ENCODE results near the gene PRLH.
"Not testable (repeated sequence)": the region's sequence is repeated elsewhere in the genome, so short reads cannot be mapped to it uniquely, and the experiment has no call there.

Gene PRLH

DNA sequence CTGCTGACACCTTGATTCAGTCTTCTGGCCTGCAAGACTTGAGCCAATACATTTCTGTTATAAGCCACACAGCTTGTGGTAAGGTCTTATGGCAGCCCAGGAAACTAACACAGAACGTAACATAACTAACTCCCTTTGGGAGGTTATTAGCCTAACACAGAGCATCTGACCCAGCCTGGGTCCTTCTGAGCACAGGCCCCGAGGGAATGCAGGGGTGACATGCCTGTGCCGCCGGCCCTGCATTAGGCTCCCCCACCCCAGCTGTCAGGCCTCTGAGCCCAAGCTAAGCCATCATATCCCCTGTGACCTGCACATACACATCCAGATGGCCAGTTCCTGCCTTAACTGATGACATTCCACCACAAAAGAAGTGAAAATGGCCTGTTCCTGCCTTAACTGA is 40.1 kb downstream of the PRLH start:
- H3K9me3 Mint-ChIP-seq; H3K27ac Mint-ChIP-seq; H3K4me3 Mint-ChIP-seq; H3K36me3 Mint-ChIP-seq (ENCODE audit: low read depth); H3K27me3 Mint-ChIP-seq: not testable (repeated sequence)
- H3K4me1 Mint-ChIP-seq (ENCODE audit: low read depth), result peaks cover 21% of the 10 kb centered on the region

DNA sequence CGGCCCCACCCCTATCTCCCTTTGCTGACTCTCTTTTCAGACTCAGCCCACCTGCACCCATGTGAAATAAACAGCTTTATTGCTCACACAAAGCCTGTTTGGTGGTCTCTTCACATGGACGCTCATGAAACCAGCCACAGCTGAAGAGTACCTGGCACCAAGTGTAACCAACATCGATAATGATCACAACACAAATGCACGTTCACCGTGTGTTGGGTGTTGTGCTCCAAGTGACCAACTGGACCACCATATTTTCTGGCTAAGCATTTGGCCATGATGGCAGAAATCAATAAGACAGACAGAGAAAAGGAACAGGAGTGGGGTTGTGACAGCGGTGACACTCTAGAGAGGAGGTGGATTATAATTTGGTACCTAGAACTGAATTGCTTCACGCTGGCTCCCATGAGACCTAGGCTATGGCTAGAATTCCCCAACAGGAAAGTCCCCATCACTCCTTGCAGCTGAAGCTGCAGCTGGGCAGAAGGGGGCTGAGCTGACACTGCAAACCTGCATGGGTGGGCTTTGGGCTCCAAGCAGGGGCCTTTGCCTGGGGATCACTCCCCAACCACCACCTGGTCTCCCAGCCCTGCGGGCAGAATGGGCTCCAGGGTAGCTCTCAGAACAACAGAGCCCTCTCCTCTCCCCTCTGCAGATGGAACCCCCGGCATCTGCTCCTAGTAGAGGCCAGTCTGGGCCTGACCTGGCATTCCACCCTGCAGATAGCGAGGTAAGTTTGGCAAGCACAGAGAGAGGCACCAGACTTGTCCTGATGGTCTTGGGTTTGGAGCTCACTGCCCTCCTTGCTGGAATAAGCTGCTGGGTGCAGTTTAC is 46.4 kb downstream of the PRLH start:
- H3K27me3 Mint-ChIP-seq, result no peaks in the 10 kb centered on the region
- H3K9me3 Mint-ChIP-seq, result no peaks in the 10 kb centered on the region
- no peak overlapping the region for H3K27ac Mint-ChIP-seq
- no peaks in the 10 kb centered on the region for H3K36me3 Mint-ChIP-seq (ENCODE audit: low read depth)
- H3K4me3 Mint-ChIP-seq, result no peak overlapping the region
- H3K4me1 Mint-ChIP-seq (ENCODE audit: low read depth), result peaks cover 18% of the 10 kb centered on the region

DNA sequence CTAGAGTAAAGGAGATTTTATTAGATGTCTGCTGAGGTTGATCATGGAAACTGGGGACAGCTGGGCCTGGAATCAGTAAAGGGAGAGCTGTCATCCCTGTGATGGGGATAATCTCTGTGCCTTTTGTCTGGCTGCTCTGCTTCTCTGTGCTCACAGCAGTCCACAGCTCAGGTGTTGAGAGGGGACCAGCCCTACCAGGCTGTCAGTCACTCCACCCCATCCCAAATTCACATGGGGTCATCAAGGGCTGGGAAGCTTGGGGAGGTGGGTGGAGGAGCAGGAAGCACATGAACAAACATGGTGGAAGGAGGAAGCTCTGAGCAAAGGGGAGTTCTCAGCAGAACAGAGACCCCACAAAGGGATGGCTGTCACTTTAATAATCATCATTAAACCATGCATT is 47.3 kb downstream of the PRLH start:
- no peaks in the 10 kb centered on the region for H3K36me3 Mint-ChIP-seq (ENCODE audit: low read depth)
- H3K4me1 Mint-ChIP-seq (ENCODE audit: low read depth), result peaks cover 28% of the 10 kb centered on the region
- no peak overlapping the region for H3K4me3 Mint-ChIP-seq
- H3K9me3 Mint-ChIP-seq, result no peaks in the 10 kb centered on the region
- no peaks in the 10 kb centered on the region for H3K27me3 Mint-ChIP-seq
- no peak overlapping the region for H3K27ac Mint-ChIP-seq

DNA sequence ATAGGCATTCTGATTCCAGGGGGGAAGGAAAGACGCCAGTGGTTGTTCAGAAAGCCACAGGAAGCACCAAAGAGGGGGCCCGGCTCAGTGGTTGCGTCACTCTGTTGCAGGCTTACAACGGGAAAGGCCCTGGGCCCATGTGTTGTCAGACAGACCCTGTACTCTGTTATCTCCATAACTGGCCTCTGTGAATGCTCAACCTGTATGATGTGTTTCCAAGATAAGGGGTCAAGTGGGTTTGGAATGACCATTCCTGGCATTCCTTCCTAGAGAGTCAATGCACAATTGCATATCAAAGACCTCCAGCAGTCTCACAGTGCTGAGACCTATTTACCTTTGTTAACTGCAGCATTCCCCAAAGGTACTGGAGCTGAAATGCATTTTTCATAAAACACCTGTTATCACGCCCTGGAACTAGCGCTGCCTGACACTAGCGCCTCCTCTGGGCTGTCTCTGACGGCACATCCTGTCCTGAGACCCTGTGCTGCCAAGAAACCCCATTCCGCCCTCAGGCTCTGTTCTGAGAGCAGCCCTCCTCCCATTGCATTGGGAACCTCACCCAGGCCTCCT is 47.9 kb downstream of the PRLH start:
- Mint-ChIP-seq H3K27ac (no peak overlapping the region), H3K36me3 (ENCODE audit: low read depth) (no peaks in the 10 kb centered on the region), H3K4me1 (ENCODE audit: low read depth) (peaks cover 29% of the 10 kb centered on the region), H3K9me3 (no peaks in the 10 kb centered on the region), H3K27me3 (no peaks in the 10 kb centered on the region), H3K4me3 (no peak overlapping the region)

DNA sequence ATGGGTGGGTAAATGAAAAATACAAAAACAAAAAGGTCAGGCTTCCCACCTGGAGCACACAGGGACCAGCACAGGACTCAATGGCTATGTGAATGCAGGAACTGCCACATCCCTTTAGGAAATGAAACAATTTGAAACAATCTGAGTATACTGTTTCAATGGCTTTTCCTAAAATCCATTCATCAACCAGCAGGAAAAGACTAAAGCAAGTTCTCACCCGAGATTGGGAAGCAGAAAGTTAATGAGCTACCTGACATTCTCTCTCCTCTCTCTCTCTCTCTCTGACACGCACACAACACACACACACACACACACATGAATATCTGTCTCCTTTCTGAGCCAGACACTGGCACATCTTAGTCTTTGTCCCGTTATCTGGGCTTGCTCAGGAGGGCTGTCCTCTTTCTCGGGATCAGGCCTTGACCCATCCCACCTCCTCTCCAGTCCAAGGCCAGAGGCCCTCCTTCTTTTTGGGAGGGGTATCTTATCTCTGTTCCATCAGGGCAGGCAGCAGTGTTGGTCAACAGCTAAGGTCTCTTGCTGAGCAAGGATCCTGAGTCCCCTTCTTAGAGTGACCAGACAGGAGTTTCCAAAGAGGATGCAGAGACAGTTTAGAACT is 49.4 kb downstream of the PRLH start:
- no peaks in the 10 kb centered on the region for H3K27me3 Mint-ChIP-seq
- H3K4me3 Mint-ChIP-seq, result no peak overlapping the region

DNA sequence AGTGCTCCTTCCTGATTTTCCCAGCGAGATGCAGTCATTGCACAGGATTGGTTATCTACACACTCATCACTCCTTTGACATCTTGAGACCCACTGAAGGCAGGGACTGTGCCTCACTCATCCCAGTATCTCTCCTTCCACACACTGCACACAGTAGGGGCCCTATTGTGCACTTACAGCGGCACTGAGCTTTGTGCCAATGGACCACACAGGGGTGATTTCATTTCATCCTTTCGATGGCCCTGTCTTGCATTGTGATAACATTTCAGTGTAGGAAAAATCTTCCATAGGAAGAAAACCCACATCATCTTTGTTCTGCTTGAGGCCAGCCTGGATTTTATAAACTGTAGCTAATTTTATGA is 50.0 kb downstream of the PRLH start:
- Mint-ChIP-seq H3K27ac (no peak overlapping the region), H3K9me3 (no peaks in the 10 kb centered on the region), H3K4me3 (no peak overlapping the region), H3K27me3 (no peaks in the 10 kb centered on the region), H3K36me3 (ENCODE audit: low read depth) (no peaks in the 10 kb centered on the region), H3K4me1 (ENCODE audit: low read depth) (peaks cover 29% of the 10 kb centered on the region)

More for the DNA sequence above, 49.4 kb downstream of the PRLH start:
- Mint-ChIP-seq H3K9me3 (no peaks in the 10 kb centered on the region), H3K4me1 (ENCODE audit: low read depth) (peaks cover 29% of the 10 kb centered on the region), H3K27ac (no peak overlapping the region), H3K36me3 (ENCODE audit: low read depth) (no peaks in the 10 kb centered on the region)

All from stimulated activated naive CD8-positive, alpha-beta T cell treated with anti-CD3 and anti-CD28 coated beads, Interleukin-15, Interleukin-2, amounts not matched to agents 100 ng/mL and 50 ng/mL, for 24 hours (primary cell).